ENCODE results near the gene SCNN1A. TPM values are rescaled to one million over a fixed set of nuclear protein-coding genes. Genes with fewer than 3 reads are reported as not detected.

SCNN1A gene
- total RNA-seq, 1 donor from 2014 or later, result 0.05 TPM

DNA sequence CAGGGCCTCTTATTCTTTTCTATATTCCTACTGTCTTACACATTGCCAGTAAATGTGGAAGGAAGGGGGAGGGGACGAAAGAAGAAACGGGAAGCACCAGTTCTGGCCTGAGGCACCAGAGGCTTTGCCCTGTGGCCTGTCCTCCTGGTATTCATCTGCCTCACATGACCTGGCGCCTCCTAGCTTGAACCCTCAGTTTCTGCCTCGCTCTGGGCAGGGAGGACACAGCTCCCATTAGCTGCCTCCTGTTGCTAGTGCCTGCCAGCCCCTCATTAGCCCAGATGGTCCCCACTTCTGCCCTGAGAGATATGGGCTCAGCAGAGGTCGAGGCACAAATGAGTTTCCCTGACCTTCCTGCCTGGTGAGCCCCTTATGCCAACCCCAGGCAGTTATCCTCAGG, 67.8 kb downstream of the SCNN1A start:
- intact Hi-C loops (cut with micrococcal nuclease), result no loop called here
- H3K27ac Mint-ChIP-seq, result no peak overlapping the region
- peaks cover 35% of the 10 kb centered on the region for H3K27me3 Mint-ChIP-seq (ENCODE audit: insufficient read depth)
- DNase-seq (ENCODE audit: low spot score), result no peak
- no peaks in the 10 kb centered on the region for H3K9me3 Mint-ChIP-seq
- no peak overlapping the region for H3K4me3 Mint-ChIP-seq
- no peaks in the 10 kb centered on the region for H3K36me3 Mint-ChIP-seq (ENCODE audit: low read depth)
- H3K4me1 Mint-ChIP-seq (ENCODE audit: low read depth), result peaks cover 1% of the 10 kb centered on the region

DNA sequence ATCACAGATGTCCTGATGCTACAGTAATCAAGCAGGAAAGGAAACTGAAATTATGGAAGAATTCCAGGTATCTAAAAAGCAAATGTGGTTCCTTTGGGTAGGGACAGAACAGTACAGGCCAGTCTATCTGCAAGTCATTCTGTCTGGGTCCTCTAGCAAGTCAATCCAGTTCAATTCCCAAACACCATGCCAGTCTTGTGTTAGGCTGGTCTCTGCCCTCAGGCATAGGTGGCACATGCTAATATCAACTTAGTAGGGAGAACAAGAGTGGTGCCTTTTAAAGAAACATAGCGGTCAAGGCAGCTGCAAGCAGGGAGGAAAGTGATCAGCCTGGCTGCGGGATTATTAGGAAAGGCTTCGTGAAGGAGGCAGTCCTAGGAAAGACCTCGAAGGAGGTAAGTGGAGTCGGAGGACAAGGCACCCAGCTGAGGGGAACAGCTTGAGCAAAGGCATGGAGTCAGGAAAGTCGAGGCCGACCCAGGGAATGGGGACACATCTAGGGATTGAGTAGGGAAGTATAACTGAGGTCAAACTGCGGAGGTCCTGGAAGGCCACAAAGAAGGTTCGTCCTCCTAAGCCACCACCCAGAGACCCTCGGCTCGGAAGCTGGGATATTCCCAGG, 68.7 kb downstream of the SCNN1A start:
- H3K9me3 Mint-ChIP-seq, result no peaks in the 10 kb centered on the region
- H3K27ac Mint-ChIP-seq, result no peak overlapping the region
- H3K27me3 Mint-ChIP-seq (ENCODE audit: insufficient read depth), result peaks cover 31% of the 10 kb centered on the region
- DNase-seq (ENCODE audit: low spot score), result no peak
- H3K4me1 Mint-ChIP-seq (ENCODE audit: low read depth), result no peaks in the 10 kb centered on the region
- no peaks in the 10 kb centered on the region for H3K36me3 Mint-ChIP-seq (ENCODE audit: low read depth)
- intact Hi-C loops (cut with micrococcal nuclease), result no loop called here
- no peak overlapping the region for H3K4me3 Mint-ChIP-seq

- no peak overlapping the region for H3K4me3 Mint-ChIP-seq
- intact Hi-C loops (cut with micrococcal nuclease), result no loop called here
- no peaks in the 10 kb centered on the region for H3K9me3 Mint-ChIP-seq
- H3K36me3 Mint-ChIP-seq (ENCODE audit: low read depth), result no peaks in the 10 kb centered on the region
- no peak overlapping the region for H3K27ac Mint-ChIP-seq
- H3K4me1 Mint-ChIP-seq (ENCODE audit: low read depth), result no peaks in the 10 kb centered on the region
- DNase-seq (ENCODE audit: low spot score), result no peak
- peaks cover 30% of the 10 kb centered on the region for H3K27me3 Mint-ChIP-seq (ENCODE audit: insufficient read depth)
Measured at GRCh38 chr12:6306151-6306550, 69.2 kb downstream of the SCNN1A start.

DNA sequence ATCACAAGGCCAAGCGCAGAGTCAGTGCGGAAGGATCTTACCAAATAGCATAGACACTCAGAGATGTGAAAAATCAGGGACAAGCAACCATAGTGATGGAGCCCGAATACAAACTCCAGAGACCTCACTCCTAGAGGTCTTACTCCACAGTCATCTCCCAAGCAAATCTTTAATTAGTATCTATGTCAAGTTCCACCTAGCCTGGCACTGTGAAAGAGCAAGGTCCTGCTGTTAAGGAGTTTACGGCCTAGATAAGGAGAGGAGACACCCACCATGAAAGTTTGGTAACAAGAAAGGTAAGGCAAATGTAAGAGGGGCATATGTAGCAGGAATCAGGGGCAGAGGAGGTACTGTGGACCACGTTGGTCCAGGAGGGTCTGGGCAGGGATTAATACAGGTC, 72.3 kb downstream of the SCNN1A start:
- H3K27ac Mint-ChIP-seq, result no peak overlapping the region
- no peaks in the 10 kb centered on the region for H3K4me1 Mint-ChIP-seq (ENCODE audit: low read depth)
- intact Hi-C loops (cut with micrococcal nuclease), result no loop called here
- no peak for DNase-seq (ENCODE audit: low spot score)
- no peaks in the 10 kb centered on the region for H3K9me3 Mint-ChIP-seq
- no peaks in the 10 kb centered on the region for H3K36me3 Mint-ChIP-seq (ENCODE audit: low read depth)
- no peak overlapping the region for H3K4me3 Mint-ChIP-seq
- peaks cover 23% of the 10 kb centered on the region for H3K27me3 Mint-ChIP-seq (ENCODE audit: insufficient read depth)

- no peaks in the 10 kb centered on the region for H3K36me3 Mint-ChIP-seq (ENCODE audit: low read depth)
- intact Hi-C loops (cut with micrococcal nuclease), result no loop called here
- no peaks in the 10 kb centered on the region for H3K9me3 Mint-ChIP-seq
- H3K4me3 Mint-ChIP-seq, result no peak overlapping the region
- no peak for DNase-seq (ENCODE audit: low spot score)
- H3K4me1 Mint-ChIP-seq (ENCODE audit: low read depth), result no peaks in the 10 kb centered on the region
- peaks cover 23% of the 10 kb centered on the region for H3K27me3 Mint-ChIP-seq (ENCODE audit: insufficient read depth)
- no peak overlapping the region for H3K27ac Mint-ChIP-seq
Measured at GRCh38 chr12:6302621-6303020, 72.7 kb downstream of the SCNN1A start.

DNA sequence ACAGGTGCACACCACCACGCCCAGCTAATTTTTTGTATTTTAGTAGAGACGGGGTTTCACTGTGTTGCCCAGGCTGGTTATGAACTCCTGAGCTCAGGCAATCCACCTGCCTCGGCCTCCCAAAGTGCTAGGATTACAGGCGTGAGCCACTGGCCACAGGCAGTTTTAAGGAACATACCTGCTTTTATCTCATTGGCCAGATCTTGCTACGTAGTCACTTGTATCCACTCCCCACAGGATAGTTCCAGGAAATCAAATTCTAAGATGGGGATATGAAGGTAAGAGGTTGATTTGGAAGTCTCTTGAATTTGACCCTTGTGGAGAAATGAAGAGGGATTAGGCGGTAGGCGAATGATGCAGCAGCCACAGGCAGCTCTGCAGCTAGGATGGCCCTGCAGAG, 73.6 kb downstream of the SCNN1A start:
- Mint-ChIP-seq H3K4me3 (no peak overlapping the region), H3K27ac (no peak overlapping the region), H3K36me3 (ENCODE audit: low read depth) (no peaks in the 10 kb centered on the region), H3K27me3 (ENCODE audit: insufficient read depth) (peaks cover 21% of the 10 kb centered on the region), H3K9me3 (no peaks in the 10 kb centered on the region), H3K4me1 (ENCODE audit: low read depth) (no peaks in the 10 kb centered on the region)
- intact Hi-C loops (cut with micrococcal nuclease), result no loop called here
- DNase-seq (ENCODE audit: low spot score), result no peak

DNA sequence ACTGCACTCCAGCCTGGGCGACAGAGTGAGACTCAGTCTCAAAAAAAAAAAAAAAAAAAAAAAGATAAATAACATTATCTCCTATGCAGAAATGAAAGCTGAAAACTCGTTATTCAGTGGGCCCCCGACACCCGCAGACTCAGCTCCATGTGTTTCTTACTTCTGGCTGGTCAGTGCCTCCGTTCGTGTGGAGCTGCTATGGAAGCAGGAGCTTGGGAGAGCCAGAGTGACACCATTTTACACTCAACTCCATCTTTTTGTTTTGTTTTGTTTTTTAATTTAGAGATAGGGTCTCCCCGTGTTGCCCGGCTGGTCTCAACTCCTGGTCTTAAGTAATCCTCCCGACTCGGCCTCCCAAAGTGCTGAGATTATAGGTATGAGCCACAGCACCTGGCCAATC, 78.2 kb downstream of the SCNN1A start:
- intact Hi-C loops (cut with micrococcal nuclease), result no loop called here
- DNase-seq (ENCODE audit: low spot score), result no peak
- H3K9me3 Mint-ChIP-seq, result no peaks in the 10 kb centered on the region
- H3K36me3 Mint-ChIP-seq (ENCODE audit: low read depth), result no peaks in the 10 kb centered on the region
- peaks cover 17% of the 10 kb centered on the region for H3K27me3 Mint-ChIP-seq (ENCODE audit: insufficient read depth)
- H3K4me3 Mint-ChIP-seq, result no peak overlapping the region
- no peaks in the 10 kb centered on the region for H3K4me1 Mint-ChIP-seq (ENCODE audit: low read depth)
- H3K27ac Mint-ChIP-seq, result no peak overlapping the region

Other genes with a start within 250 kb of the SCNN1A start
- gene CD9, start 175.2 kb downstream of the SCNN1A start, total RNA-seq, result 47.4 and 50.9 TPM in 2 replicates
- not detected in 2 replicates for gene PLEKHG6, start 64.9 kb downstream of the SCNN1A start, total RNA-seq
- 51.4 and 55.9 TPM in 2 replicates for gene TNFRSF1A, start 33.5 kb downstream of the SCNN1A start, total RNA-seq
- 0.64 and 1.3 TPM in 2 replicates for gene LTBR, start 8.6 kb upstream of the SCNN1A start, total RNA-seq
- gene CD27, start 69.4 kb upstream of the SCNN1A start, total RNA-seq, result 82.1 and 82.3 TPM in 2 replicates
- 34.1 and 34.3 TPM in 2 replicates for gene TAPBPL, start 76.5 kb upstream of the SCNN1A start, total RNA-seq
- 49.7 and 52.8 TPM in 2 replicates for gene VAMP1, start 95.1 kb upstream of the SCNN1A start, total RNA-seq
- 250 and 258 TPM in 2 replicates for gene MRPL51, start 117.7 kb upstream of the SCNN1A start, total RNA-seq
- gene NCAPD2, start 118.5 kb upstream of the SCNN1A start, total RNA-seq, result 91.6 and 93.4 TPM in 2 replicates
- 4,315 and 4,318 TPM in 2 replicates for gene GAPDH, start 159.0 kb upstream of the SCNN1A start, total RNA-seq
- 19.5 and 19.9 TPM in 2 replicates for gene IFFO1, start 180.5 kb upstream of the SCNN1A start, total RNA-seq
- 194 and 196 TPM in 2 replicates for gene NOP2, start 192.7 kb upstream of the SCNN1A start, total RNA-seq
- gene CHD4, start 231.8 kb upstream of the SCNN1A start, total RNA-seq, result 348 and 368 TPM in 2 replicates

Measured in activated T-helper 1 cell treated with anti-CD3 and anti-CD28 coated beads, Interleukin-12 subunit alpha, Interleukin-12 subunit beta, Interleukin-2, Interleukin-4 antibody, amounts not matched to agents 30 ng/mL and 10 ng/mL and 1 ng/mL, durations not matched to agents 14 hours and 24 hours and 36 hours (primary cell).